ENCODE data around the gene DNAAF8.

DNAAF8 gene

GRCh38 chr16:4771646-4772045, 37.3 kb downstream of the DNAAF8 start:
- Histone ChIP-seq H3K9me3 (ENCODE audit: insufficient read depth, low read length, severe bottlenecking) (no peaks in the 10 kb centered on the region), H3K27me3 (ENCODE audit: insufficient read depth, low read length, poor library complexity) (no peaks in the 10 kb centered on the region), H2AFZ (ENCODE audit: low read depth, low read length) (no peak overlapping the region), H3K4me2 (ENCODE audit: insufficient read depth, low read length) (no peak overlapping the region), H3K36me3 (ENCODE audit: insufficient read depth, low read length) (no peaks in the 10 kb centered on the region; the same call in 1 of the 2 replicates), H3K4me3 (ENCODE audit: low read depth in 1 of 2, low read length in 2 of 2) (no peak overlapping the region), H4K20me1 (ENCODE audit: insufficient read depth, low read length) (no peaks in the 10 kb centered on the region), H3K4me1 (ENCODE audit: insufficient read depth, low read length) (peaks cover 16% of the 10 kb centered on the region), H3K9ac (ENCODE audit: low read depth, low read length) (no peak overlapping the region), H3K79me2 (ENCODE audit: insufficient read depth, low read length) (peaks cover 7% of the 10 kb centered on the region), H3K27ac (ENCODE audit: low read length) (no peak overlapping the region)
- ATAC-seq (ENCODE audit: insufficient read depth, low read depth) (no peak), DNase-seq (no peak)
- TF ChIP-seq, protein P1, sequence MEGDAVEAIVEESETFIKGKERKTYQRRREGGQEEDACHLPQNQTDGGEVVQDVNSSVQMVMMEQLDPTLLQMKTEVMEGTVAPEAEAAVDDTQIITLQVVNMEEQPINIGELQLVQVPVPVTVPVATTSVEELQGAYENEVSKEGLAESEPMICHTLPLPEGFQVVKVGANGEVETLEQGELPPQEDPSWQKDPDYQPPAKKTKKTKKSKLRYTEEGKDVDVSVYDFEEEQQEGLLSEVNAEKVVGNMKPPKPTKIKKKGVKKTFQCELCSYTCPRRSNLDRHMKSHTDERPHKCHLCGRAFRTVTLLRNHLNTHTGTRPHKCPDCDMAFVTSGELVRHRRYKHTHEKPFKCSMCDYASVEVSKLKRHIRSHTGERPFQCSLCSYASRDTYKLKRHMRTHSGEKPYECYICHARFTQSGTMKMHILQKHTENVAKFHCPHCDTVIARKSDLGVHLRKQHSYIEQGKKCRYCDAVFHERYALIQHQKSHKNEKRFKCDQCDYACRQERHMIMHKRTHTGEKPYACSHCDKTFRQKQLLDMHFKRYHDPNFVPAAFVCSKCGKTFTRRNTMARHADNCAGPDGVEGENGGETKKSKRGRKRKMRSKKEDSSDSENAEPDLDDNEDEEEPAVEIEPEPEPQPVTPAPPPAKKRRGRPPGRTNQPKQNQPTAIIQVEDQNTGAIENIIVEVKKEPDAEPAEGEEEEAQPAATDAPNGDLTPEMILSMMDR (IDR thresholded peaks at IDR 0.05; ENCODE audit: borderline replicate concordance, extremely low read depth, low read length, poor library complexity, severe bottlenecking), result no peak
- TF ChIP-seq EZH2 (IDR thresholded peaks at IDR 0.05; ENCODE audit: borderline replicate concordance, low read depth, low read length, severe bottlenecking), result no peak

DNA sequence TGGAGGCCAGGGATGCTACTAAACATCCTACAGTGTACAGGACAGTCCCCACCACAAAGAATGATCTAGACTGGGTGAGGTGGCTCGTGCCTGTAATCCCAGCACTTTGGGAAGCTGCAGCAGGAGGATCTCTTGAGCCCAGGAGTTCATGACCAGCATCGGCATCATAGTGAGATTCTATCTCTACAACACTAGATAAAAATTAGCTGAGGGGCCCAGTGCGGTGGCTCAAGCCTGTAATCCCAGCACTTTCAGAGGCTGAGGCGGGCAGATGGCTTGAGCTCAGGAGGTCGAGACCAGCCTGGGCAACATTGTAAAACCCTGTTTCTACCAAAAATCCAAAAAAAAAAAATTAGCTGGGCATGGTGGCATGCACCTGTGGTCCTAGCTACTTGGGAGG, 38.0 kb downstream of the DNAAF8 start:
- Histone ChIP-seq H2AFZ (ENCODE audit: low read depth, low read length) (no peak overlapping the region), H3K9me3 (ENCODE audit: insufficient read depth, low read length, severe bottlenecking) (no peaks in the 10 kb centered on the region), H3K4me1 (ENCODE audit: insufficient read depth, low read length) (peaks cover 14% of the 10 kb centered on the region), H3K79me2 (ENCODE audit: insufficient read depth, low read length) (peaks cover under 1% of the 10 kb centered on the region; the same call in 1 of the 2 replicates), H4K20me1 (ENCODE audit: insufficient read depth, low read length) (no peaks in the 10 kb centered on the region), H3K4me2 (ENCODE audit: insufficient read depth, low read length) (no peak overlapping the region), H3K9ac (ENCODE audit: low read depth, low read length) (no peak overlapping the region), H3K27me3 (ENCODE audit: insufficient read depth, low read length, poor library complexity) (no peaks in the 10 kb centered on the region), H3K36me3 (ENCODE audit: insufficient read depth, low read length) (no peaks in the 10 kb centered on the region), H3K4me3 (ENCODE audit: low read depth in 1 of 2, low read length in 2 of 2) (no peak overlapping the region), H3K27ac (ENCODE audit: low read length) (no peak overlapping the region)
- no peak for TF ChIP-seq EZH2 (IDR thresholded peaks at IDR 0.05; ENCODE audit: borderline replicate concordance, low read depth, low read length, severe bottlenecking)
- DNase-seq, result no peak
- no peak for ATAC-seq (ENCODE audit: insufficient read depth, low read depth)

GRCh38 chr16:4775005-4775404, 40.7 kb downstream of the DNAAF8 start:
- no peaks in the 10 kb centered on the region for H3K4me1 ChIP-seq (ENCODE audit: insufficient read depth, low read length)
- H3K79me2 ChIP-seq (ENCODE audit: insufficient read depth, low read length), result no peaks in the 10 kb centered on the region
- no peak overlapping the region for H3K27ac ChIP-seq (ENCODE audit: low read length)
- no peak overlapping the region for H3K9ac ChIP-seq (ENCODE audit: low read depth, low read length)
- H3K36me3 ChIP-seq (ENCODE audit: insufficient read depth, low read length), result no peaks in the 10 kb centered on the region
- no peak for TF ChIP-seq EZH2 (IDR thresholded peaks at IDR 0.05; ENCODE audit: borderline replicate concordance, low read depth, low read length, severe bottlenecking)
- TF ChIP-seq, protein P1 (IDR thresholded peaks at IDR 0.05; ENCODE audit: borderline replicate concordance, extremely low read depth, low read length, poor library complexity, severe bottlenecking), result no peak
- no peak overlapping the region for H3K4me3 ChIP-seq (ENCODE audit: low read depth in 1 of 2, low read length in 2 of 2)
- no peak for DNase-seq
- no peak overlapping the region for H3K4me2 ChIP-seq (ENCODE audit: insufficient read depth, low read length)
- H3K9me3 ChIP-seq (ENCODE audit: insufficient read depth, low read length, severe bottlenecking), result no peaks in the 10 kb centered on the region
- H3K27me3 ChIP-seq (ENCODE audit: insufficient read depth, low read length, poor library complexity), result no peaks in the 10 kb centered on the region
- H2AFZ ChIP-seq (ENCODE audit: low read depth, low read length), result no peak overlapping the region
- ATAC-seq (ENCODE audit: insufficient read depth, low read depth), result no peak
- H4K20me1 ChIP-seq (ENCODE audit: insufficient read depth, low read length), result no peaks in the 10 kb centered on the region

GRCh38 chr16:4776141-4776705, 41.9 kb downstream of the DNAAF8 start:
- H3K9me3 ChIP-seq (ENCODE audit: insufficient read depth, low read length, severe bottlenecking), result no peaks in the 10 kb centered on the region
- H3K4me1 ChIP-seq (ENCODE audit: insufficient read depth, low read length), result no peaks in the 10 kb centered on the region
- TF ChIP-seq, protein P1 (IDR thresholded peaks at IDR 0.05; ENCODE audit: borderline replicate concordance, extremely low read depth, low read length, poor library complexity, severe bottlenecking), result no peak
- TF ChIP-seq EZH2 (IDR thresholded peaks at IDR 0.05; ENCODE audit: borderline replicate concordance, low read depth, low read length, severe bottlenecking), result no peak
- H3K36me3 ChIP-seq (ENCODE audit: insufficient read depth, low read length), result no peaks in the 10 kb centered on the region
- no peak overlapping the region for H2AFZ ChIP-seq (ENCODE audit: low read depth, low read length)
- H4K20me1 ChIP-seq (ENCODE audit: insufficient read depth, low read length), result no peaks in the 10 kb centered on the region
- H3K4me3 ChIP-seq (ENCODE audit: low read depth in 1 of 2, low read length in 2 of 2), result no peak overlapping the region
- ATAC-seq (ENCODE audit: insufficient read depth, low read depth) (no peak), DNase-seq (no peak)
- H3K27ac ChIP-seq (ENCODE audit: low read length), result no peak overlapping the region
- H3K4me2 ChIP-seq (ENCODE audit: insufficient read depth, low read length), result no peak overlapping the region
- H3K27me3 ChIP-seq (ENCODE audit: insufficient read depth, low read length, poor library complexity), result no peaks in the 10 kb centered on the region
- H3K9ac ChIP-seq (ENCODE audit: low read depth, low read length), result no peak overlapping the region
- H3K79me2 ChIP-seq (ENCODE audit: insufficient read depth, low read length), result no peaks in the 10 kb centered on the region

All from DND-41 (cell line).